Caco-2 (cell line): ENCODE measurements around the gene POMC. TPM values are rescaled to one million over a fixed set of nuclear protein-coding genes. Genes with fewer than 3 reads are reported as not detected.

Experiments used
- BruUV-seq: library from RNA; stranded (reverse); fragments of 400-500 nt; replicated peaks from 2 replicates; lab custom pipeline; 2021; lab: Mats Ljungman, UMichigan
- CTCF ChIA-PET: fragments of 300-600 bp; sonication (Branson Sonifier 250); formaldehyde crosslinking; loops from one replicate; lab custom pipeline; 2022; ENCODE audit warnings: antibody characterized with exemption; lab: Charles Lee
- POLR2A ChIA-PET: fragments of 300-600 bp; sonication (Branson Sonifier 250); formaldehyde crosslinking; loops from one replicate; lab custom pipeline; 2022; ENCODE audit warnings: antibody characterized with exemption; lab: Charles Lee
- DNase-seq, 2 experiments: peaks; one replicate each; pipeline versions ENCODE4 v3.0.0 to v3.0.0-alpha.2; 2020 to 2022
- H3K27me3 ChIP-seq: replicated peaks from 2 replicates; pipeline ENCODE4 v1.6.0; 2011; ENCODE audit warnings: low read length; ENCODE audit not compliant: control insufficient read depth, insufficient read depth
- H3K36me3 ChIP-seq: 2 replicates; pipeline ENCODE4 v1.5.1; 2011; ENCODE audit warnings: low read length; ENCODE audit not compliant: control insufficient read depth, insufficient read depth
- H3K4me1 ChIP-seq: fragments of 250-450 bp; sonication (Bioruptor Pico); 2 replicates; pipeline ENCODE4 v1.5.1; 2020; ENCODE audit warnings: mild to moderate bottlenecking
- H3K4me3 ChIP-seq: 2 replicates; pipeline ENCODE4 v1.5.1; 2011; ENCODE audit warnings: low read depth, mild to moderate bottlenecking, control low read depth, low read length
- H3K9me3 ChIP-seq: fragments of 250-450 bp; sonication (Bioruptor Pico); 2 replicates; pipeline ENCODE4 v1.5.1; 2020; ENCODE audit warnings: mild to moderate bottlenecking, moderate library complexity
- H3K27ac Mint-ChIP-seq: one replicate; pipeline ENCODE4 v1.8.0; 2022; ENCODE audit warnings: mixed read lengths; ENCODE audit not compliant: unreplicated experiment
- H3K27me3 Mint-ChIP-seq: one replicate; pipeline ENCODE4 v1.8.0; 2022; ENCODE audit warnings: mixed read lengths; ENCODE audit not compliant: insufficient read depth, unreplicated experiment
- H3K36me3 Mint-ChIP-seq: one replicate; pipeline ENCODE4 v1.8.0; 2022; ENCODE audit warnings: mild to moderate bottlenecking, mixed read lengths; ENCODE audit not compliant: insufficient read depth, unreplicated experiment
- H3K4me1 Mint-ChIP-seq: one replicate; pipeline ENCODE4 v1.8.0; 2022; ENCODE audit warnings: low read depth, mixed read lengths; ENCODE audit not compliant: unreplicated experiment
- H3K4me3 Mint-ChIP-seq: one replicate; pipeline ENCODE4 v1.8.0; 2022; ENCODE audit warnings: mild to moderate bottlenecking, moderate library complexity, mixed read lengths; ENCODE audit not compliant: unreplicated experiment
- H3K9me3 Mint-ChIP-seq: one replicate; pipeline ENCODE4 v1.8.0; 2022; ENCODE audit warnings: mixed read lengths; ENCODE audit not compliant: unreplicated experiment
- intact Hi-C: fragments of 100-400 bp; cut with micrococcal nuclease; formaldehyde crosslinking; loops from one replicate; pipeline ENCODE4 v1.10.0; 2022; ENCODE audit not compliant: unreplicated experiment
- total RNA-seq: library from RNA; stranded (reverse); gene quantifications from 2 replicates; pipeline ENCODE4 v1.2.3, GENCODE V29; 2022
- TF ChIP-seq, protein P1 (sequence below), 2 experiments: fragments of 200-600 bp in 1 of 2; IDR thresholded peaks; 1 replicate in 1 of 2; 2 replicates in 1 of 2; pipeline versions ENCODE4 v1.5.1 to v1.8.0; 2011 to 2022; ENCODE audit warnings: antibody characterized with exemption in 1 of 2, control low read depth in 1 of 2, inconsistent platforms in 1 of 2, low read depth in 1 of 2, low read length in 1 of 2, mild to moderate bottlenecking in 1 of 2, moderate library complexity in 1 of 2; ENCODE audit not compliant: insufficient read depth in 1 of 2, severe bottlenecking in 1 of 2, unreplicated experiment in 1 of 2

POMC gene
- total RNA-seq, 1 experiment from 2014 or later: 14.9 TPM

DNA sequence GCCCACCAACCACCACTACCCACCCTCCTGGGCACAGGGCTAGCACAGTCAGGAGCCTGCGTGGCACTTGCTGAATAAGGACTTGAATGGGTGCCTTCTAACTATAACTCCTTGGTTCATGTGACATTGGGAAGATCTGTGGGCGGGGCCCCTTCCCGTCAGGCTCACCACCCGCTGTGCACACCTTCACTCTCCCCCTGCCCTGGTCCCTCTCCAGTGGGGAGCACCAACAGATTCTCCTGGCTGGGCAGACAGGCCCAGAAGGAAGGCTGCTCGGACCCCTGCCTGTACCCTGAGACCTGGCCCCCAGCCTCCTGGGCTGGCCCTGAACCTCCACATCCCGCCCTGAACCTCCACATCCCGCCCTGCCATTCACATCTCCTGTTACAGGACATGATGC is 33.4 kb upstream of the POMC start:
- no peaks in the 10 kb centered on the region for H3K27me3 ChIP-seq
- no TSS peak for BruUV-seq
- CTCF ChIA-PET: no interaction called here

DNA sequence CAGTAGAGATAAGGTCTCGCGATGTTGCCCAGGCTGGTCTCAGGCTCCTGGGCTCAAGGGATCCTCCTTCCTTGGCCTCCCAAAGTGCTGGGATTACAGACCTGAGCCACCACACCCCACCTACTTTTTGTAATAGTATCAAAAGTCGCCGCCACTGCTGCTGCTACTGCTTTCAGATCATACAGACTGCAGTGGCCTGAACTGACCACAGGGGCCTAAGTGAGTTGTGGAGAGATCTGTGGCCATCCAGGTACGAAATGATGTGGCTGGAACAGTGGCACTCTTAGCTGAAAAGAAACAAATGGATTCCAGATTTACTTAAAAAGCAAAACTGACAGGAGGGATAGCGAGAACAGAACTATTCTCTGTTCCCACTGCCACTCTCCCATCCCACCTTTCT is 32.9 kb upstream of the POMC start:
- TF ChIP-seq, protein P1, sequence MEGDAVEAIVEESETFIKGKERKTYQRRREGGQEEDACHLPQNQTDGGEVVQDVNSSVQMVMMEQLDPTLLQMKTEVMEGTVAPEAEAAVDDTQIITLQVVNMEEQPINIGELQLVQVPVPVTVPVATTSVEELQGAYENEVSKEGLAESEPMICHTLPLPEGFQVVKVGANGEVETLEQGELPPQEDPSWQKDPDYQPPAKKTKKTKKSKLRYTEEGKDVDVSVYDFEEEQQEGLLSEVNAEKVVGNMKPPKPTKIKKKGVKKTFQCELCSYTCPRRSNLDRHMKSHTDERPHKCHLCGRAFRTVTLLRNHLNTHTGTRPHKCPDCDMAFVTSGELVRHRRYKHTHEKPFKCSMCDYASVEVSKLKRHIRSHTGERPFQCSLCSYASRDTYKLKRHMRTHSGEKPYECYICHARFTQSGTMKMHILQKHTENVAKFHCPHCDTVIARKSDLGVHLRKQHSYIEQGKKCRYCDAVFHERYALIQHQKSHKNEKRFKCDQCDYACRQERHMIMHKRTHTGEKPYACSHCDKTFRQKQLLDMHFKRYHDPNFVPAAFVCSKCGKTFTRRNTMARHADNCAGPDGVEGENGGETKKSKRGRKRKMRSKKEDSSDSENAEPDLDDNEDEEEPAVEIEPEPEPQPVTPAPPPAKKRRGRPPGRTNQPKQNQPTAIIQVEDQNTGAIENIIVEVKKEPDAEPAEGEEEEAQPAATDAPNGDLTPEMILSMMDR (IDR thresholded peaks at IDR 0.05; ENCODE audit: insufficient read depth in 1 of 2, low read depth in 1 of 2, low read length in 1 of 2, severe bottlenecking in 1 of 2, unreplicated experiment in 1 of 2): peak; percentile 40
- H3K9me3 Mint-ChIP-seq: no peaks in the 10 kb centered on the region
- no peak overlapping the region for H3K4me3 Mint-ChIP-seq
- no peaks in the 10 kb centered on the region for H3K36me3 Mint-ChIP-seq
- Histone ChIP-seq H3K4me3 (no peak overlapping the region), H3K36me3 (no peaks in the 10 kb centered on the region), H3K9me3 (no peaks in the 10 kb centered on the region), H3K4me1 (no peaks in the 10 kb centered on the region), H3K27me3 (no peaks in the 10 kb centered on the region)
- H3K27me3 Mint-ChIP-seq: no peaks in the 10 kb centered on the region
- CTCF ChIA-PET: no interaction called here
- intact Hi-C loops: no loop called here
- POLR2A ChIA-PET: no interaction called here
- DNase-seq: no peak
- no peak overlapping the region for H3K27ac Mint-ChIP-seq
- peaks cover 6% of the 10 kb centered on the region for H3K4me1 Mint-ChIP-seq
- no TSS peak for BruUV-seq

More for the DNA sequence above, 33.4 kb upstream of the POMC start:
- Histone ChIP-seq H3K4me1 (no peaks in the 10 kb centered on the region), H3K9me3 (no peaks in the 10 kb centered on the region), H3K4me3 (no peak overlapping the region), H3K36me3 (no peaks in the 10 kb centered on the region)
- TF ChIP-seq, protein P1 (IDR thresholded peaks at IDR 0.05; ENCODE audit: insufficient read depth in 1 of 2, low read depth in 1 of 2, low read length in 1 of 2, severe bottlenecking in 1 of 2, unreplicated experiment in 1 of 2): no peak
- Mint-ChIP-seq H3K36me3 (no peaks in the 10 kb centered on the region), H3K4me1 (peaks cover 6% of the 10 kb centered on the region), H3K9me3 (no peaks in the 10 kb centered on the region), H3K27me3 (no peaks in the 10 kb centered on the region), H3K27ac (no peak overlapping the region), H3K4me3 (no peak overlapping the region)
- POLR2A ChIA-PET: no interaction called here
- DNase-seq: no peak
- intact Hi-C loops: no loop called here

DNA sequence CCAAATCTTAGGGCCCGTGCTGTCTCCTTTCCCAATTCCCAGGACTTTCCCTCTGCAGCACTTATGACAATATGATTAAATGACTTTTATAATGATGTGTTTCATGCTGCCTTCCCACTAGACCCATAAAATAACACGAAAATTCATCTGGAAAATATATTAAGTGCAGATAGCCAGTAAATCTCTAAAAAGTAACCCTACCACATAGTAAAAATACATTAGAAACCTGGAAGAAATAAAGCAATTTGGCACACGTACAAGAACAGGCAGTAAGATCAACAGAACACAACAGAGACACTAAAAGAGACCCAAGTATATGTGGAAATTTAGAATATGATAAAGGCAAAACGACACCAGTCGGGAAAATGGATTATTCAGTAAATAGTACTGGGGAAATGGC is 30.2 kb upstream of the POMC start:
- no peaks in the 10 kb centered on the region for H3K9me3 Mint-ChIP-seq
- intact Hi-C loops: loop anchor here (10.0 kb wide), 2 partner anchors 154 to 784 kb away; partner anchors contain the start of gene EFR3B
- CTCF ChIA-PET: interaction anchor here (0.6 kb wide), 1 partner anchor 223 kb away, joined by 3 read pairs; no protein-coding TSS in a partner anchor

More for the DNA sequence above, 30.2 kb upstream of the POMC start:
- H3K27ac Mint-ChIP-seq: no peak overlapping the region
- H3K36me3 Mint-ChIP-seq: no peaks in the 10 kb centered on the region
- H3K4me1 Mint-ChIP-seq: peaks cover 6% of the 10 kb centered on the region
- no peak overlapping the region for H3K4me3 Mint-ChIP-seq
- Histone ChIP-seq H3K9me3 (no peaks in the 10 kb centered on the region), H3K4me3 (no peak overlapping the region), H3K27me3 (no peaks in the 10 kb centered on the region), H3K4me1 (no peaks in the 10 kb centered on the region), H3K36me3 (no peaks in the 10 kb centered on the region)
- BruUV-seq: no TSS peak
- no peaks in the 10 kb centered on the region for H3K27me3 Mint-ChIP-seq
- POLR2A ChIA-PET: no interaction called here
- TF ChIP-seq, protein P1 (IDR thresholded peaks at IDR 0.05; ENCODE audit: insufficient read depth in 1 of 2, low read depth in 1 of 2, low read length in 1 of 2, severe bottlenecking in 1 of 2, unreplicated experiment in 1 of 2): no peak
- no peak for DNase-seq
